HepG2 (cell line): ENCODE data around the gene SLC25A25. TPM values are rescaled to one million over a fixed set of nuclear protein-coding genes. Genes with fewer than 3 reads are reported as not detected.

ENCODE experiments used
- ADNP ChIP-seq: sonication (generic); formaldehyde crosslinking; IDR thresholded peaks from 2 replicates; pipeline ENCODE4 v1.4.0; 2020; ENCODE audit warnings: missing genetic modification reagents
- ATF5 ChIP-seq: sonication (generic); formaldehyde crosslinking; IDR thresholded peaks from 2 replicates; pipeline ENCODE4 v1.4.0; 2020; ENCODE audit warnings: mild to moderate bottlenecking, low read depth, missing genetic modification reagents
- CENPT ChIP-seq: sonication (generic); formaldehyde crosslinking; IDR thresholded peaks from 2 replicates; pipeline ENCODE4 v1.8.0; 2022; ENCODE audit warnings: low read depth, mild to moderate bottlenecking, moderate library complexity, missing genetic modification reagents
- KDM2A ChIP-seq: sonication (generic); formaldehyde crosslinking; IDR thresholded peaks from 2 replicates; pipeline ENCODE4 v1.4.0; 2020; ENCODE audit warnings: low read depth, missing genetic modification reagents, borderline replicate concordance
- MLXIP ChIP-seq: sonication (generic); formaldehyde crosslinking; IDR thresholded peaks from 2 replicates; pipeline ENCODE4 v1.9.0; 2021; ENCODE audit warnings: missing genetic modification reagents, borderline replicate concordance
- NR0B2 ChIP-seq: sonication (generic); formaldehyde crosslinking; IDR thresholded peaks from 2 replicates; pipeline ENCODE4 v1.4.0; 2020; ENCODE audit warnings: mild to moderate bottlenecking, missing genetic modification reagents
- NR2F1 ChIP-seq, 2 experiments: fragments of 450-650 bp in 1 of 2; formaldehyde crosslinking in 1 of 2; IDR thresholded peaks; 2 replicates each; pipeline versions ENCODE4 v1.5.0 to v1.6.1; 2016 to 2020; ENCODE audit warnings: mild to moderate bottlenecking in 1 of 2, missing compliant biosample characterization in 1 of 2, missing genetic modification reagents in 1 of 2, moderate library complexity in 1 of 2
- PCBP2 ChIP-seq: fragments of 200-400 bp; formaldehyde crosslinking; optimal IDR thresholded peaks from 2 replicates; pipeline ENCODE3; 2018; ENCODE audit warnings: low read length, low read depth; ENCODE audit not compliant: poor library complexity, severe bottlenecking
- RCOR2 ChIP-seq: IDR thresholded peaks from 2 replicates; pipeline ENCODE4 v1.6.1; 2016; ENCODE audit warnings: missing biosample characterization, missing genetic modification reagents
- REXO4 ChIP-seq: sonication (generic); formaldehyde crosslinking; IDR thresholded peaks from 2 replicates; pipeline ENCODE4 v1.8.0; 2022; ENCODE audit warnings: missing genetic modification reagents, mild to moderate bottlenecking, borderline replicate concordance
- SNRNP70 ChIP-seq: fragments of 200-400 bp; formaldehyde crosslinking; IDR thresholded peaks from 2 replicates; pipeline ENCODE4 v1.6.1; 2017; ENCODE audit warnings: mild to moderate bottlenecking, low read depth, low read length, moderate library complexity
- ZBTB34 ChIP-seq: sonication (generic); formaldehyde crosslinking; IDR thresholded peaks from 2 replicates; pipeline ENCODE4 v1.8.0; 2022; ENCODE audit warnings: mild to moderate bottlenecking, missing genetic modification reagents
- ZNF468 ChIP-seq: sonication (generic); formaldehyde crosslinking; IDR thresholded peaks from 2 replicates; pipeline ENCODE4 v1.8.0; 2022; ENCODE audit warnings: mild to moderate bottlenecking, moderate library complexity, missing genetic modification reagents
- ZNF510 ChIP-seq: sonication (generic); formaldehyde crosslinking; IDR thresholded peaks from 2 replicates; pipeline ENCODE4 v1.4.0; 2020; ENCODE audit warnings: low read depth, mild to moderate bottlenecking, missing genetic modification reagents
- ZNF83 ChIP-seq: sonication (generic); formaldehyde crosslinking; IDR thresholded peaks from 2 replicates; pipeline ENCODE4 v1.4.0; 2020; ENCODE audit warnings: missing genetic modification reagents, mild to moderate bottlenecking, borderline replicate concordance
- polyA plus RNA-seq, 8 experiments: library from polyadenylated mRNA; depleted of rRNA in 3 of 8; stranded (reverse) in 7 of 8; unstranded in 1 of 8; fragments of >200 nt; fragmentation: Illumina TruSeq in 4 of 8; extraction: Trizol in 4 of 8; gene quantifications; 2 replicates each; pipeline versions ENCODE4 v1.2.1 to v1.2.3, GENCODE V29; 2011 to 2016; ENCODE audit warnings: low read depth in 4 of 8, missing spikeins in 1 of 8, mixed read lengths in 1 of 8; ENCODE audit not compliant: insufficient read depth in 1 of 8
- total RNA-seq, 5 experiments: library from RNA; depleted of rRNA; stranded (reverse); fragments of >200 nt; fragmentation: Illumina TruSeq; extraction: Trizol; gene quantifications; 2 replicates each; pipeline ENCODE4 v1.2.3, GENCODE V29; 2016; ENCODE audit warnings: low read depth in 1 of 5
- TF ChIP-seq, protein P1 (sequence below): IDR thresholded peaks from 2 replicates; pipeline ENCODE4 v1.6.1; 2016; ENCODE audit warnings: low read depth

The SLC25A25 gene
- total and polyA plus RNA-seq, 2 of the 13 experiments (the other 11 are each of a cell fraction or from before 2014, with no cell fraction given) = 10.5 to 24.8 TPM

- TF ChIP-seq KDM2A (CRISPR knock-in tag) (peak; percentile 21; the same call in 1 of the 2 replicates), ZNF83 (CRISPR knock-in tag) (0 out of 2 replicates have a peak, but pooled peaks have one; percentile 43), CENPT (CRISPR knock-in tag) (no peak), ATF5 (CRISPR knock-in tag) (no peak), ZNF468 (CRISPR knock-in tag) (no peak), MLXIP (CRISPR knock-in tag) (no peak), NR0B2 (CRISPR knock-in tag) (no peak), ADNP (CRISPR knock-in tag) (no peak), PCBP2 (no peak), ZBTB34 (no peak), RCOR2 (no peak), REXO4 (no peak), ZNF510 (CRISPR knock-in tag) (peak; percentile 82; the same call in 1 of the 2 replicates), NR2F1 (CRISPR knock-in tag; IDR thresholded peaks at IDR 0.05) (no peak), SNRNP70 (peak; percentile 96)
- TF ChIP-seq, protein P1, sequence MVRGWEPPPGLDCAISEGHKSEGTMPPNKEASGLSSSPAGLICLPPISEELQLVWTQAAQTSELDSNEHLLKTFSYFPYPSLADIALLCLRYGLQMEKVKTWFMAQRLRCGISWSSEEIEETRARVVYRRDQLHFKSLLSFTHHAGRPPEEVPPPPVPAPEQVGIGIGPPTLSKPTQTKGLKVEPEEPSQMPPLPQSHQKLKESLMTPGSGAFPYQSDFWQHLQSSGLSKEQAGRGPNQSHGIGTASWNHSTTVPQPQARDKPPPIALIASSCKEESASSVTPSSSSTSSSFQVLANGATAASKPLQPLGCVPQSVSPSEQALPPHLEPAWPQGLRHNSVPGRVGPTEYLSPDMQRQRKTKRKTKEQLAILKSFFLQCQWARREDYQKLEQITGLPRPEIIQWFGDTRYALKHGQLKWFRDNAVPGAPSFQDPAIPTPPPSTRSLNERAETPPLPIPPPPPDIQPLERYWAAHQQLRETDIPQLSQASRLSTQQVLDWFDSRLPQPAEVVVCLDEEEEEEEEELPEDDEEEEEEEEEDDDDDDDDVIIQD (CRISPR knock-in tag) = no peak
Observed at GRCh38 chr9:128066713-128067644, 1.1 kb upstream of the SLC25A25 start, which contains the start of gene NAIF1 (continued).
